ENCODE results near the gene CCDC170. TPM values are rescaled to one million over a fixed set of nuclear protein-coding genes. Genes with fewer than 3 reads are reported as not detected.
"Not testable (repeated sequence)": the region's sequence is repeated elsewhere in the genome, so short reads cannot be mapped to it uniquely, and the experiment has no call there.

Gene CCDC170
- total and polyA plus RNA-seq, 2 of the 8 experiments (the other 6 are each of a cell fraction or from before 2014, with no cell fraction given), result 0.06 to 0.09 TPM

DNA sequence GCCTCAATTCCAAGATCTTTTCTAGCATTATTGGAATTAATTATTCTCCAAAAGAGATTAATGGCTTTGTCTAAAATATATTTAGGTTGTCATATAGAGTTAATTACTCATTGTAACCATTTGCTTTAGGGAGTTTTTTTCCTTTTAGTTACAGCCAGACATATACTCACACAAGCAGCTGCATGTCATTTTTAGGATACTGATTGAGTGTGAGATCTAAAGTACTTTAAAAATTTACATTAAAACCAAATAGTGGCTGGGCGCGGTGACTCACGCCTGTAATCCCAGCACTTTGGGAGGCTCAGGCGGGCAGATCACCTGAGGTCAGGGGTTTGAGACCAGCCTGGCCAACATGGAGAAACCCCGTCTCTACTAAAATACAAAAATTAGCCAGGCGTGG lies 51.1 kb downstream of the CCDC170 start:
- H3K23ac ChIP-seq (ENCODE audit: insufficient read length); H3K18ac ChIP-seq (ENCODE audit: extremely low read depth, low read length); H2BK15ac ChIP-seq (ENCODE audit: low read length); H4K5ac ChIP-seq (ENCODE audit: insufficient read length, low read depth, low read length); H3K4me1 ChIP-seq (replicated peaks in 1 of 4; ENCODE audit: control insufficient read depth in 3 of 4, insufficient read depth in 4 of 4, low read length in 3 of 4); H3K23me2 ChIP-seq (ENCODE audit: low read depth, low read length); H3K27ac ChIP-seq (ENCODE audit: low read depth, low read length); H4K91ac ChIP-seq (replicated peaks; ENCODE audit: insufficient read length, low read length); H3K4ac ChIP-seq (replicated peaks; ENCODE audit: insufficient read length, low read depth, low read length); H2AK5ac ChIP-seq (ENCODE audit: low read depth, low read length); H2BK120ac ChIP-seq (replicated peaks; ENCODE audit: low read depth, low read length); POLR2A ChIA-PET (ENCODE audit: partially characterized antibody); H3K4me3 ChIP-seq (ENCODE audit: extremely low read depth in 1 of 4, insufficient read depth in 2 of 4, low read depth in 3 of 4, low read length in 4 of 4); H4K8ac ChIP-seq (ENCODE audit: extremely low read depth, insufficient read depth, low read length); FAIRE-seq; H3K14ac ChIP-seq (ENCODE audit: insufficient read length); H2AFZ ChIP-seq (ENCODE audit: low read length); H2BK12ac ChIP-seq (ENCODE audit: low read depth, low read length); H4K20me1 ChIP-seq (replicated peaks in 1 of 2; ENCODE audit: control insufficient read depth in 1 of 2, insufficient read depth in 2 of 2, low read length in 2 of 2); H3K56ac ChIP-seq (replicated peaks; ENCODE audit: insufficient read length, low read depth, low read length); H3K9me3 ChIP-seq (ENCODE audit: insufficient read depth in 2 of 2, low read depth in 1 of 2, low read length in 1 of 2); DNase-seq (ENCODE audit: low read depth in 1 of 2, low spot score in 2 of 2); H3K79me2 ChIP-seq (ENCODE audit: control insufficient read depth in 1 of 2, insufficient read depth in 2 of 2, low read length in 2 of 2); H3K27me3 ChIP-seq (replicated peaks in 1 of 4; ENCODE audit: control insufficient read depth in 3 of 4, extremely low read depth in 1 of 4, insufficient read depth in 3 of 4, low read length in 3 of 4); H2BK5ac ChIP-seq (ENCODE audit: low read depth, low read length); H3K9ac ChIP-seq (replicated peaks in 1 of 4; ENCODE audit: extremely low read depth in 1 of 4, low read depth in 3 of 4, low read length in 3 of 4); H3K79me1 ChIP-seq (ENCODE audit: low read depth, low read length); H3K4me2 ChIP-seq (ENCODE audit: insufficient read depth in 1 of 2, low read depth in 2 of 2, low read length in 2 of 2); H3K36me3 ChIP-seq (ENCODE audit: control insufficient read depth in 2 of 4, insufficient read depth in 4 of 4, low read length in 3 of 4); H2BK20ac ChIP-seq (ENCODE audit: low read length): not testable (repeated sequence)
- WGBS, 2 experiments (ENCODE audit: extremely low coverage in 1 of 2, insufficient coverage in 1 of 2, insufficient read length in 1 of 2, insufficient replicate concordance in 2 of 2, low coverage in 1 of 2, low lambda C conversion rate in 2 of 2, missing lambda C conversion rate in 1 of 2), result 97% methylated on average over 6 of the region's 6 CpGs; no CpG with 5 or more reads in 1 of the 2 experiments
- CTCF ChIA-PET (ENCODE audit: partially characterized antibody), result interaction anchor here (1.0 kb wide), 1 partner anchor 69 kb away, joined by 3 read pairs; no protein-coding TSS in a partner anchor
